ENCODE measurements around the gene CCDC71L.

DNA sequence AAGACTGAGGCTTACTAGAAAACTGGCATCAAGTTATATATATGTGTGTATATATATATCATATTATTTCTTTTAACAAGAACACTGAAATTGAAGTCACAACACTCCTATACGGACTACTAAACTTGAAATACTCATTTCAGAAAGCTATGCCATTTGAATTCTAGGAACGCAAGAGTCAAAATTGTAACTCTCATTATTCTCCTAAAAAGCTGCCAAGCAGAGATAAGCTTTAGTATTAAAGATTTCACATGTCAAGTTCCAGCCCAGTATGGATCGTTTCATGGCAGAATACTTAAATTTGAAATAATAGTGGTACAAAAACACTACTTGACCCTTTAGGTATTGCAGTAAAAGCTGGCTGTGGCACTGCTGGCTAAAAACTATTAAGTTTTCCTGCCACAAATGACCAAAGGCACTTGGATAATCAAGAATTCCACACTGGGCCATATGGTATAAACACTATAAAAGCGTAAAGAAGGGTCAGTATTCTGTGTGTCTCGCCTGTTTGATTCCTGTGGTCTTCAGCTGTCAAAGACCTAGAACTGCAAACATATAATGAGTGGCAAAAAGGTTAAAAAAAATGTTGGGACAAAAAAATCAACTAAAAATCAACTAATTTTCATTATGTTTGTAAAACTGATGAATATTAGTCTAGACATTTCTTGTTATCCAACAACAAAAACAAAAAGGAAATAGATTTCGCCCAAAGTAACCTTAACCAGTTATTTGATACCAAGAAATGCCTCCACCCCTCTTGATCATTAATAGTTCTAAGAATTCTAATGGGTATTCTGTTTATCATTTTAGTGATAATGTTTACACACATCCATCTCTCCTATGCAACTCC, 2.4 kb downstream of the CCDC71L start:
- TF ChIP-seq POLR2AphosphoS5 (IDR thresholded peaks at IDR 0.05; ENCODE audit: low read depth, low read length) (no peak), TCF7L2 (IDR thresholded peaks at IDR 0.05; ENCODE audit: low read depth, low read length) (no peak), SIN3A (IDR thresholded peaks at IDR 0.05; ENCODE audit: borderline replicate concordance, insufficient read depth, low read depth, low read length) (no peak)
- TF ChIP-seq, protein P1, sequence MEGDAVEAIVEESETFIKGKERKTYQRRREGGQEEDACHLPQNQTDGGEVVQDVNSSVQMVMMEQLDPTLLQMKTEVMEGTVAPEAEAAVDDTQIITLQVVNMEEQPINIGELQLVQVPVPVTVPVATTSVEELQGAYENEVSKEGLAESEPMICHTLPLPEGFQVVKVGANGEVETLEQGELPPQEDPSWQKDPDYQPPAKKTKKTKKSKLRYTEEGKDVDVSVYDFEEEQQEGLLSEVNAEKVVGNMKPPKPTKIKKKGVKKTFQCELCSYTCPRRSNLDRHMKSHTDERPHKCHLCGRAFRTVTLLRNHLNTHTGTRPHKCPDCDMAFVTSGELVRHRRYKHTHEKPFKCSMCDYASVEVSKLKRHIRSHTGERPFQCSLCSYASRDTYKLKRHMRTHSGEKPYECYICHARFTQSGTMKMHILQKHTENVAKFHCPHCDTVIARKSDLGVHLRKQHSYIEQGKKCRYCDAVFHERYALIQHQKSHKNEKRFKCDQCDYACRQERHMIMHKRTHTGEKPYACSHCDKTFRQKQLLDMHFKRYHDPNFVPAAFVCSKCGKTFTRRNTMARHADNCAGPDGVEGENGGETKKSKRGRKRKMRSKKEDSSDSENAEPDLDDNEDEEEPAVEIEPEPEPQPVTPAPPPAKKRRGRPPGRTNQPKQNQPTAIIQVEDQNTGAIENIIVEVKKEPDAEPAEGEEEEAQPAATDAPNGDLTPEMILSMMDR (IDR thresholded peaks at IDR 0.05), result no peak
